ENCODE data around the gene SORBS1. TPM values are rescaled to one million over a fixed set of nuclear protein-coding genes. Genes with fewer than 3 reads are reported as not detected.

The SORBS1 gene
- total RNA-seq, 2 donors from 2014 or later: 17.6 to 150 TPM

DNA sequence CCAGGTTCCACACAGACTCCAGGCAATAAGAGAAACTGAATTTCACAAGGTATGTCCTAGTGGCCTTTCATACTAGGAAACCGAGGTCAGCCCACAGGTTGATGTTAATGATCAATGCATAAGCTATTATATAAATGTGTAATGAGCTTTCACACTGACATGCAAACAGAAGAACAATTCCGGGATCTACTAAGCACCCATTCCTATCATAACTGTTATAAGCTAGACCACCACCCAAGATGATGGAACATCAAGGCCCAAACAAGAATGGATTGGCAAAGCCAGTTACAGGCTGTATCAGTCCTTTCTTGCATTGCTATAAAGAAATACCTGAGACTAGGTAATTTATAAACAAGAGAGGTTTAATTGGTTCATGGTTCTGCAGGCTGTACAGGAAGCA is 15.2 kb downstream of the SORBS1 start:
- Histone ChIP-seq H3K36me3 (no peaks in the 10 kb centered on the region), H3K4me1 (no peaks in the 10 kb centered on the region), H3K9ac (ENCODE audit: low read depth in 2 of 2, low read length in 2 of 2) (no peak overlapping the region), H3K27me3 (no peaks in the 10 kb centered on the region), H3K4me3 (no peak overlapping the region), H3K9me3 (no peaks in the 10 kb centered on the region), H3K27ac (no peak overlapping the region)
- intact Hi-C loops (cut with DNase I): no loop called here
- no peak for DNase-seq
- TF ChIP-seq, protein P1, sequence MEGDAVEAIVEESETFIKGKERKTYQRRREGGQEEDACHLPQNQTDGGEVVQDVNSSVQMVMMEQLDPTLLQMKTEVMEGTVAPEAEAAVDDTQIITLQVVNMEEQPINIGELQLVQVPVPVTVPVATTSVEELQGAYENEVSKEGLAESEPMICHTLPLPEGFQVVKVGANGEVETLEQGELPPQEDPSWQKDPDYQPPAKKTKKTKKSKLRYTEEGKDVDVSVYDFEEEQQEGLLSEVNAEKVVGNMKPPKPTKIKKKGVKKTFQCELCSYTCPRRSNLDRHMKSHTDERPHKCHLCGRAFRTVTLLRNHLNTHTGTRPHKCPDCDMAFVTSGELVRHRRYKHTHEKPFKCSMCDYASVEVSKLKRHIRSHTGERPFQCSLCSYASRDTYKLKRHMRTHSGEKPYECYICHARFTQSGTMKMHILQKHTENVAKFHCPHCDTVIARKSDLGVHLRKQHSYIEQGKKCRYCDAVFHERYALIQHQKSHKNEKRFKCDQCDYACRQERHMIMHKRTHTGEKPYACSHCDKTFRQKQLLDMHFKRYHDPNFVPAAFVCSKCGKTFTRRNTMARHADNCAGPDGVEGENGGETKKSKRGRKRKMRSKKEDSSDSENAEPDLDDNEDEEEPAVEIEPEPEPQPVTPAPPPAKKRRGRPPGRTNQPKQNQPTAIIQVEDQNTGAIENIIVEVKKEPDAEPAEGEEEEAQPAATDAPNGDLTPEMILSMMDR (IDR thresholded peaks at IDR 0.05): no peak

DNA sequence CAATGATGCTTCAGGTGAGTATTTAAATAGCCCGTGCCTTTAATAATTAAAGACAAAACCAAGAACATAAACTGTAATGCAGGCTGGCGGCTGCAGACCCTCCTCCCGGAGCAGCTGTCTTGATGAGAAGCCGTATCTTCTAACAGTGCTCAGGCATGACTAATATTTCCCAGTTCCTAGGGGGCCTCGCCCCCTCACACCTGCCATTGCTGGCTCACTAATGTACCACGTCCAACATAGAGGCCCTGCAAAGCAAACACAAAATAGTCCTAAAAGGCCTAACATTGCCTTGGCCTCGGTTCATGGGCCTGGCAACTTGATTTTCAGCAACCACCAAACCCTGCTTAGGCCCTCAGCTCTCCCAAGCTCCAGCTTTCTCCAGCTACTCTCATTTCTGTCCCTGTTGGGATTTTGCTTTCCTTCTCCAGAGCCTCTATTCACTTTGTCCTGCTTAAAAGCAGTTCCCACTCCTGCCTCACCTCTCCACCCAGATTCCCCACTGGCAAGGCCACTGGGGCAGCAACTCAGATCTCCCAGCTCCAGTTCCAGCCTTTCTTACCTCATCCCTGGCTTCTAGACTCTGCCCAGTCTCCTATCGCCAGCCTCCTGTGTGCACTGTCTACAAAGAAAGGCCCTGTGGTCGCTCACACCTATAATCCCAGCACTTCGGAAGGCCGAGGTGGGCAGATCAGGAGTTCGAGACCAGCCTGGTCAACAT is 16.2 kb downstream of the SORBS1 start:
- H3K4me1 ChIP-seq: no peaks in the 10 kb centered on the region
- no peak overlapping the region for H3K27ac ChIP-seq
- H3K27me3 ChIP-seq: no peaks in the 10 kb centered on the region
- H3K36me3 ChIP-seq: no peaks in the 10 kb centered on the region
- H3K9me3 ChIP-seq: no peaks in the 10 kb centered on the region
- intact Hi-C loops (cut with DNase I): no loop called here
- no peak overlapping the region for H3K4me3 ChIP-seq
- DNase-seq: no peak
- TF ChIP-seq, protein P1 (IDR thresholded peaks at IDR 0.05): no peak
- peak overlapping the region in 1 of 2 donors; percentile 16 for H3K9ac ChIP-seq (ENCODE audit: low read depth in 2 of 2, low read length in 2 of 2)

DNA sequence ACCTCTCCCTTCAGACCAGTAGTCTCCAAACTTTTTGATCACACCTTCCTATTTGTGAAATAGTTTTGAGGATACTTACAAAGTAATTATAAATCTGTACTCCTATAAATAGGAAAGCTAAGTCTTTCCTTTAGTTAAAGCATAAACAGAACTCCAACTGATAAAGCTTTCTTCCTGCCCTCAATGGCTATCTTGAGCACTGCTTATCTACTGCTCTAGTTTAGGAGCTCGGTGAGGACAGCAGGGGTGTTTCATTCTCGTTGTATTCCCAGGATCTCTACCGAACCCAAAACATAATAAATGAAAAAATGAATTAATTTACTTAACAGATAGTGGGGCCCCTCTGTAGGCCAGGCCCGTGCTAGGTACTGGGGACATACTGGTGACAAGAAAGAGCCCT is 17.7 kb downstream of the SORBS1 start:
- Histone ChIP-seq H3K27me3 (no peaks in the 10 kb centered on the region), H3K9me3 (no peaks in the 10 kb centered on the region), H3K4me1 (no peaks in the 10 kb centered on the region), H3K27ac (no peak overlapping the region), H3K9ac (ENCODE audit: low read depth in 2 of 2, low read length in 2 of 2) (no peak overlapping the region), H3K36me3 (no peaks in the 10 kb centered on the region), H3K4me3 (no peak overlapping the region)
- intact Hi-C loops (cut with DNase I): no loop called here
- TF ChIP-seq, protein P1 (IDR thresholded peaks at IDR 0.05): no peak
- DNase-seq: no peak

DNA sequence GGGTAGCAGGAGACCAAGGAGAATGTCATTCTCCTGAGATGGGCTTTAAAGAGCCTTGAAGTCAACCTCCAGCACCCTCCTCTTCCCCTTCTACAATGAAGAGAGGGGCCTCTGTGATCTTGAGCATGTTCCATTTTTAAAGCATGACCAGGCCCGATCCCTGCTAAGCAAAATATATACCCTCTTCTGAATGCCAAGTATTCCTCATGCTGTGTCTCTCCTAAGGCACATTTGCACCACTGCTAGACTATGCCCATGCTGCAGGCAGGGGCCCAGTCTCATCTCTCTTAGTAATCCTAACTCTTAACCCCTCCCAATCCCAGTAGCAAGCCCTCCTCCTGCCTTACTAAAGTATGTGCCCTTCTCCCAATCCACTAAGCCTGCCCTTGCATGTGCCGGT is 18.4 kb downstream of the SORBS1 start:
- H3K9ac ChIP-seq (ENCODE audit: low read depth in 2 of 2, low read length in 2 of 2): no peak overlapping the region
- H3K4me1 ChIP-seq: no peaks in the 10 kb centered on the region
- no peak overlapping the region for H3K27ac ChIP-seq
- H3K4me3 ChIP-seq: no peak overlapping the region
- no peaks in the 10 kb centered on the region for H3K36me3 ChIP-seq
- TF ChIP-seq, protein P1 (IDR thresholded peaks at IDR 0.05): no peak
- H3K27me3 ChIP-seq: no peaks in the 10 kb centered on the region
- H3K9me3 ChIP-seq: no peaks in the 10 kb centered on the region
- intact Hi-C loops (cut with DNase I): no loop called here
- DNase-seq: no peak

DNA sequence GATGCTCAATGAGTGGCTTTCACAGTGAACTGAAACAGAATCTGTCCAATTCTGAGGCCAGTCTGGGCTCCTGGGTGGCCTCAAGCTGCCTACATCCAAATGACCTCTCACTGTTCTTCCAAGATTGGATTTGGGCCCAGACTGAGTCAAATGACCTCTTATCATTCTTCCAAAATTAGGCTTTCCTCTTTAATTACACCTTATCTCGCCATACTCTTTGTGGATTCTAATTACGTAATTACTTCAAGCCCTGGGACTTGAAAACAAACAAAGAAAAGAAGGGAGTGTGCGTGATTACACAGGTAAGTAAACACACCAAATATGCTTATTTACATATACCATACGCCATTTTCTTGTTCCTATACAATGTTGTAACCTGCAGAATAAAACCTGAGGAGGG is 18.8 kb downstream of the SORBS1 start:
- Histone ChIP-seq H3K27me3 (no peaks in the 10 kb centered on the region), H3K4me3 (no peak overlapping the region), H3K4me1 (no peaks in the 10 kb centered on the region), H3K27ac (peak overlapping the region; percentile 12), H3K9ac (ENCODE audit: low read depth in 2 of 2, low read length in 2 of 2) (no peak overlapping the region), H3K9me3 (no peaks in the 10 kb centered on the region), H3K36me3 (no peaks in the 10 kb centered on the region)
- DNase-seq: no peak
- intact Hi-C loops (cut with DNase I): no loop called here
- TF ChIP-seq, protein P1 (IDR thresholded peaks at IDR 0.05): no peak

Data from colonic mucosa (tissue), 4 donors.